Activated CD4-positive, CD25-positive, alpha-beta regulatory T cell treated with anti-CD3 and anti-CD28 coated beads, Interleukin-2, amount 50 U/mL, for 24 hours (primary cell): ENCODE measurements around the gene VAV2.
A peak's percentile ranks its signal among the peaks of the same experiment; 100 is the strongest.

Source experiments
- ATAC-seq, 2 donors: fragments of 150-1000 bp; cut with Tn5 transposase; one replicate each; pipeline ENCODE4 v1.10.0; 2021; ENCODE audit warnings: mild to moderate bottlenecking in 1 of 2, moderate library complexity in 1 of 2

VAV2 gene

DNA sequence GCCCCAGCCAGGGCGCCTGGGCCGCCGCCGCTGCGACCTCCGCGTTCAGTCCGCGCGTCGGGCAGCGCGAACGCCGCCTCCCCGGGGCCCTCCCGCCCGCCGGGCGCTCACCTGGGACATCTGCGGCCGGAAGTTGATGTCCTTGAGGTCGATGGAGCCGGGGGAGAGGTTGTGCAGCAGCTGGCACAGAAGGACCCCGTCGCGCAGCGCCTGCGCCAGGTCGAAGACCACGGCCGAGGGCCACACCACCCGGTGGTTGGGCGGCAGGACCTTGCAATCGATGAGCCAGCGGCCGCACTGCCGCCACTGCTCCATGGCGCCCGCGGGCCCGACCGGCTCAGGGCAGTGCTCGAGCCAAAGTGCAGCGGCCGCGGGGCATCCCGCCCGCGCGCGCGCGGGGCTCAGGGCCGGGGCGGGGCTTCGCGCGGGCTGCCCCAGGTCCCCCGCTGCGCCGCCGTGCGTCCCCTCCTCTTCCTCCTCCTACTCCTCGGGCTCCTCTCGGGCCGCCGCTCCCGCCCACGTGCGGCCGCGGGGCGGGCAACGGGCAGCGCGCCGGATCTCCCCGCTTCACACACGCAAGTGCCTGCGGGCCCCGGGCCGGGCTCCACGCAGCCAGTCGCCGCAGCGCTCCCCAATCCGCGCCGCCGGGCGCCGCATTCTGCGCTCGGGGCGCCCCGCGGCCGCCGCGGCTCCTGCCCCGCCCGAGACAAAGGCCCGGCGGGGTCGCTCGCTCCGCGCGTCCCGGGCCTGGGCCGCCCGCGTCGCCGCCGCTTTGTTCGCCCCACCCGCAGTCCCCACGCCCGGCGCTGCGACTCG, at the start of gene VAV2:
Gene VAV2 (minus strand): TSS at position 361 of the 816 bp plus-strand sequence. CDS start 46 bp downstream, at position 315.
- ATAC-seq: peak; percentile 28 to 55

DNA sequence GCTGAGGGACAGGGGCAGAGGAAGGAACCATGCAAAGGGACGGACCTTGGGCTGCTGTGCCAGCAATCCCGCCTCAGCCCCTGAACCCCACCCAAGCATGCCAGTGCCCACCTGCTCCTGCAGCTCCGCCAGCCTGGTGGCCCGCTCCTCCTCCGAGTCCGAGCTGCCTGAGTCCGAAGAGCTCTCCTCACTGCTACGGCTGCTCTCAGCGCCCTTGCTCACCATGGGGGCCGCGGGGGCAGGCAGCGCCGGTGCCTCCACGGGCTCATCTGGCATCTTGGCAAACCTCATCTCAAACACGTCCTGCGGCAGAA, 49.5 kb upstream of the VAV2 start:
- ATAC-seq: no peak

DNA sequence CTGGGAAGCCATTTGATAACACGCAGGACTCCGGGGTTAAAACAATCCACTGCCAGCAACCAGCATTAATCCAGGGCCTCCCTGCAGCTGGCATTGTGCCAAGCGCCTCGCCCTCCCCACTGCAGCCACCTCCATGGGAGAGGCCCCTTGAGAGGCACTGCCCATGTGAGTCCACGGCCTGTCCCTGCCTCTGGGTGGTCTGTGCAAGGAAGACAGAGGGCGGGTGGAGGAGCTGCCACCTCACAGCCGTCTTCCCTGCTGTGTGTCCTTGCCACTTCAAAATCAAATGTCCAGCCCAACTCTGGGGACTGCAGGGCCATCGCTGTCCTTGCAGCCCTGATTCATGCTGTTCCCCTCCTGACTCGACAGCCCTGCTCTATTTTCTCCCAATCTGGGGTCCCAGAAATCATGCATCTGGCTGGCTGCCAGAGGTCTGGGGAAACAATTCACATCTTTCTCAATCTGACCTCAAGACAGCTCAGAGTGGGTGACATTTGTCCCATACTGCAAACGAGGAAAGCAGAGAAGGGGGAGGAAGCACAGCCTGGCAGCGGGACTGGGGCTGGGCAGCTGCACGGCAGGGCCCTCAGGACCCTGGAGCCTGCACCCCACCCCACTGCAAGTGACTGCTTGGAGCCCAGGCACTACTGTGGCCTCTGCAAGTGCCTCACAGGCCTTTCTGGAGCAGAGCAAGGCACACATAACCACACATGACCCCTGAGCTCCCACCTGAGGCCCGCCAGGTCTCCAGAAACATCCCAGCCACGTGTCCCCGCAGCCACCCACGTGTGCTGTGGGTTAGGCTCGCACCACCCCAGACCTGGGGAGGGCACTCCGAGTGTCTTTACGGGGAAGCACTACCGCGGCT, 48.9 kb upstream of the VAV2 start:
- ATAC-seq: no peak

DNA sequence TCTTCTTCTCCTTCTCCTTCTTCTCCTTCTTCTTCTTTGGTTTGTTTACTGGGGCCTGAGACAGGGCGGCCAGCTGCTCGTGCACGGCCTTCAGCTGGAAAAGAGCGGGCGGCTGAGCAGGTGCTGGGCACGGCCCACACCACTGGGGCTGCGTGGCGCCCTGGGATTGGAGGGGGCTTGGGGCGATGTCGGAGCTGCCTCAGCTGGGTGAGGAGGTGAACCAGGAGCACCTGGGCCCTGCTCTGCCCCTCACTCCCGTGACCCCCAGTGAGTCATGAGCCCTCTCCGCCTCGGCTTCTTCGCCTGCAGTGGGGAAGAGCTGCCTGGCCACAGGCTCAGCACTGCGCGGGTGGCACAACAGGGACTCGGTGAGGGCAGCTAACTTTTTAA, 48.0 kb upstream of the VAV2 start:
- ATAC-seq: no peak

GRCh38 chr9:134039386-134040175, 47.5 kb upstream of the VAV2 start:
- no peak for ATAC-seq

DNA sequence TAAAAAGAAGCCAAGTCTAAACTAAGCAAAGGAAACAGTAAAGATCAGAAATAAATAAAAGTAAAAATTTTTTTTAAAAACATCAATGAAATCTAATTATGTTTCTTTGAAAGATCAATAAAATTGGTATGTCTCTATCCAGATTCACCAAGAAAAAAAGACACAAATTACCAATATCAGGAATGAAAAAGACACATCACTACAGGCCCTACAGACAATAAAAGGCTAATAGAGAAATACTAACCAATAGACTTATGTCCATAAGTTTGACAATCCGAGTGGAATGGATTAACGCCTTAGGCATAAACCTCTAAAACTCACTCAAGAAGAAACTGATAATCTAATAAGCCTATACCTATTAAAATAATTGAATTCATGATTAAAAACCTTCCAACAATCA, 45.5 kb upstream of the VAV2 start:
- ATAC-seq: no peak

DNA sequence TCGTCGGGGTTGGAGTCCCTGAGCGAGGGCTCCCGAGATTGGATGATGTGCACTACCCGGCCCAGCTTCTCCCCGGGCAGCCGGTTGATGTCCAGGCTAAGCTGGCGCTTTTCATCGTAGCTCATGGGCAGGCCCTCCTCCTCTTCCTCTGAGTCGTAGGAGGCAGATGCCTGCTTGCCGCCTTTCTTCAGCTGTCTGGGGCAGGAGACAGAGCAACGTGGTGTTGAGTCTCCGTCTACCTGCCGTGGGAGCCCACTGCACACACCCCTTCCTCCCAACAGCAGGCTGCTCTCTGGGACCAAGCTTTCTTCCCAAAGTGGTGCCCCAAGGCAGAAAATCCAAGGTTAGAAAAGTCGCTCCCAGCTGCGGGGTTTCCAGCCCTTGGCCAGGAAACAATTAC, 44.0 kb upstream of the VAV2 start:
- ATAC-seq: no peak

DNA sequence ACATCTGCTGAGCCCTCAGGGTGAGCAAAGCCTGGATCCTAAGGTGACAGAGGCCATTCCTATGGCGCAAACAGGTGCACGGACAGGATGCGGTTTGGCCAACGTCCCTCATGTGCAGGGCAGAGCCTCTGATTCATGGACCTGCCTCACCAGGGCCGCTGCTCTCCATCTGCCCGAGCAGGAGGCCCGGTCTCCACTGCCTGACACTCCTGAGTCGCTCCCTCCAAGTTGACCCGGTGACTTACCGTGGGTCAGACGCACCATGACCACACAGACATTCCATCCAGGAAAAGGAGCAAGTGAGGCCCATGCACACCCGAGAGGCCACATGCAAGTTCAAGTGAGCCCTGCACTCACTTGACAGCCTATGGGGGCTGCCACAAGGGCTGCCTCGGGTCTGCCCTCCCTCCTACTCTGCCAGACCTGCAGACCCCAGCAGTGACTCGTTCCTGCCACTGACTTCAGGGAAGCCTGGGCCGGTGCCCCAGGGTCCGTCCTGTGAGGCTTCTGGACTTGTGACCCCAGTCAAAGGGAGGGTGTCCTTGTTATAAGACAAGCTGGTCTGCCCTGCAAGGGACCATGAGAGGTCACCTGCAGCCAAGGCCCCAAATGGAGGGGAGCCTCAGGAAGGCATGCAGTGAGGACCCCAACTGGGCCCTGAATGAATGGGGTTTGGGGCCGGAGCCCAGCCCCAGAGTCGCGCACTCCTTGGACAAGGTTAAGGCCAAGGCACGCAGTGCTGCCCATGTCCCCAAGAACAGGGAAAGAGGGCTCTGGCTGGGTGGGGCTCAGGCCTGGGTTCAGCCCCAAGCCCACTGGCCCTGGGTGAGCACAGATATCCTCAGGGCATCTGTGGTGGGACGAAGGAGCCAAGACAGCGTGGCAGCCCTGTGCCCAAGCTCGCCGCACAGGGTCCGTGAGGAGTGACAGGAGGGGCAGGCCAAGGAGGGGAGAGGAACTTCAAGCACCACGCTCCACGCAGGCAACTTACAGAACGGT, 43.2 kb upstream of the VAV2 start:
- ATAC-seq: no peak

GRCh38 chr9:134034215-134035040, 42.3 kb upstream of the VAV2 start:
- ATAC-seq: no peak

GRCh38 chr9:134033516-134034214, 41.5 kb upstream of the VAV2 start:
- no peak for ATAC-seq

- no peak for ATAC-seq
These were observed 40.5 kb upstream of the VAV2 start for GRCh38 chr9:134032456-134033222.

GRCh38 chr9:134031783-134032182, 39.7 kb upstream of the VAV2 start:
- ATAC-seq: no peak

GRCh38 chr9:134030821-134031470, 38.8 kb upstream of the VAV2 start:
- no peak for ATAC-seq

GRCh38 chr9:134029248-134030226, 37.4 kb upstream of the VAV2 start:
- no peak for ATAC-seq

GRCh38 chr9:134028575-134029247, 36.6 kb upstream of the VAV2 start:
- ATAC-seq: no peak

GRCh38 chr9:134028076-134028475, 36.0 kb upstream of the VAV2 start:
- no peak for ATAC-seq

DNA sequence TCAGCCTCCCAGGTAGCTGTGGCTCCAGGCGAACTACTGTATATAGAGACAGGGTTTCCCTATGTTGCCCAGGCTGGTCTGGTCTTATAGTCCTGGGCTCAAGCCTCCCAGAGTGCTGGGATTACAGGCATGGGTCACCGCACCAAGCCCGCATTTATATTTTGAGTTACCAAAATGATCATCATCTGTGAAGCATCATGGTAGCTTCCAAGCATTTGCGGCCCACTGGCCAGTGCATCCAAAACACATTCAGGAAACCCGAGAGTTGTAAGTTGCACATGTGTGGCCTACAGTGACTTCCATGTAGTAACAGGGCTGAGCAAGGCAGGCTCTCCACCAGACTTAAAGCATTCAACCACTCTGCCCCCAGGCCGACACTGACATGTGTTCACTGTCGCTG, 35.4 kb upstream of the VAV2 start:
- ATAC-seq: no peak
